GM19238 (cell line): Measurements from ENCODE around the gene MAN1A2.
"Not testable (repeated sequence)": the region's sequence is repeated elsewhere in the genome, so short reads cannot be mapped to it uniquely, and the experiment has no call there.

Source experiments
- DNase-seq: peaks from one replicate; pipeline ENCODE4 v3.0.0; 2011; ENCODE audit warnings: low spot score; ENCODE audit not compliant: insufficient read length

The MAN1A2 gene

GRCh38 chr1:117556976-117557375 lies 189.7 kb downstream of the MAN1A2 start:
- DNase-seq: no peak

GRCh38 chr1:117558451-117558850 lies 191.2 kb downstream of the MAN1A2 start:
- DNase-seq: not testable (repeated sequence)

GRCh38 chr1:117559139-117559538 lies 191.9 kb downstream of the MAN1A2 start:
- DNase-seq: no peak

- DNase-seq: no peak
Observed at GRCh38 chr1:117559985-117560384, 192.7 kb downstream of the MAN1A2 start.

- no peak for DNase-seq
Observed at GRCh38 chr1:117561071-117561470, 193.8 kb downstream of the MAN1A2 start.

- no peak for DNase-seq
Observed at GRCh38 chr1:117561551-117561950, 194.3 kb downstream of the MAN1A2 start.

GRCh38 chr1:117562581-117563491 lies 195.6 kb downstream of the MAN1A2 start:
- DNase-seq: no peak

- DNase-seq: no peak
Observed at GRCh38 chr1:117563492-117563875, 196.2 kb downstream of the MAN1A2 start.

- DNase-seq: no peak
Observed at GRCh38 chr1:117564227-117565075, 197.2 kb downstream of the MAN1A2 start.

GRCh38 chr1:117565076-117565556 lies 197.9 kb downstream of the MAN1A2 start:
- no peak for DNase-seq

GRCh38 chr1:117565745-117566455 lies 198.7 kb downstream of the MAN1A2 start:
- DNase-seq: no peak

- no peak for DNase-seq
Observed at GRCh38 chr1:117566556-117566955, 199.3 kb downstream of the MAN1A2 start.

GRCh38 chr1:117567435-117567834 lies 200.2 kb downstream of the MAN1A2 start:
- no peak for DNase-seq

- DNase-seq: no peak
Observed at GRCh38 chr1:117567976-117568375, 200.7 kb downstream of the MAN1A2 start.

- no peak for DNase-seq
Observed at GRCh38 chr1:117568999-117569398, 201.8 kb downstream of the MAN1A2 start.

- DNase-seq: no peak
Observed at GRCh38 chr1:117569856-117570255, 202.6 kb downstream of the MAN1A2 start.

- no peak for DNase-seq
Observed at GRCh38 chr1:117570988-117571409, 203.8 kb downstream of the MAN1A2 start.

- DNase-seq: no peak
Observed at GRCh38 chr1:117571496-117571895, 204.2 kb downstream of the MAN1A2 start.

GRCh38 chr1:117572546-117572945 lies 205.3 kb downstream of the MAN1A2 start:
- DNase-seq: no peak

- DNase-seq: no peak
Observed at GRCh38 chr1:117573386-117574023, 206.3 kb downstream of the MAN1A2 start.
